ENCODE results near the gene FAM9A.
A peak's percentile ranks its signal among the peaks of the same experiment; 100 is the strongest.

Gene FAM9A

GRCh38 chrX:8846266-8846665, 45.1 kb upstream of the FAM9A start:
- TF ChIP-seq CTCF (IDR thresholded peaks at IDR 0.05) (no peak), ZFX (IDR thresholded peaks at IDR 0.05; ENCODE audit: borderline replicate concordance) (no peak)
- no peak overlapping the region for H3K27ac ChIP-seq

- TF ChIP-seq CTCF (IDR thresholded peaks at IDR 0.05) = no peak
- TF ChIP-seq ZFX (IDR thresholded peaks at IDR 0.05; ENCODE audit: borderline replicate concordance) = no peak
- H3K27ac ChIP-seq = no peak overlapping the region
Measured at GRCh38 chrX:8845469-8845868, 44.3 kb upstream of the FAM9A start.

GRCh38 chrX:8845060-8845459, 43.9 kb upstream of the FAM9A start:
- no peak for TF ChIP-seq ZFX (IDR thresholded peaks at IDR 0.05; ENCODE audit: borderline replicate concordance)
- peak overlapping the region; percentile 66 for H3K27ac ChIP-seq

- peak overlapping the region; percentile 66 for H3K27ac ChIP-seq
- no peak for TF ChIP-seq ZFX (IDR thresholded peaks at IDR 0.05; ENCODE audit: borderline replicate concordance)
- no peak for TF ChIP-seq CTCF (IDR thresholded peaks at IDR 0.05)
Measured at GRCh38 chrX:8844157-8844556, 43.0 kb upstream of the FAM9A start.

GRCh38 chrX:8841911-8842310, 40.7 kb upstream of the FAM9A start:
- TF ChIP-seq ZFX (IDR thresholded peaks at IDR 0.05; ENCODE audit: borderline replicate concordance) (no peak), CTCF (IDR thresholded peaks at IDR 0.05) (no peak)
- H3K27ac ChIP-seq = no peak overlapping the region

GRCh38 chrX:8834392-8834791, 33.2 kb upstream of the FAM9A start:
- no peak overlapping the region for H3K27ac ChIP-seq
- TF ChIP-seq ZFX (IDR thresholded peaks at IDR 0.05; ENCODE audit: borderline replicate concordance) (no peak), CTCF (IDR thresholded peaks at IDR 0.05) (no peak)

GRCh38 chrX:8832582-8833378, 31.6 kb upstream of the FAM9A start:
- TF ChIP-seq ZFX (IDR thresholded peaks at IDR 0.05; ENCODE audit: borderline replicate concordance) = no peak
- TF ChIP-seq CTCF (IDR thresholded peaks at IDR 0.05) = no peak

GRCh38 chrX:8823698-8824097, 22.5 kb upstream of the FAM9A start:
- no peak overlapping the region for H3K27ac ChIP-seq
- no peak for TF ChIP-seq CTCF (IDR thresholded peaks at IDR 0.05)
- no peak for TF ChIP-seq ZFX (IDR thresholded peaks at IDR 0.05; ENCODE audit: borderline replicate concordance)

More at GRCh38 chrX:8832582-8833378, 31.6 kb upstream of the FAM9A start:
- H3K27ac ChIP-seq = no peak overlapping the region

Measured in 22Rv1 (cell line).